ENCODE data around the gene PIK3R1.

PIK3R1 gene

GRCh38 chr5:68180121-68181038 is 35.2 kb upstream of the PIK3R1 start:
- Histone ChIP-seq H3K4me3 (ENCODE audit: low read depth in 1 of 2, low read length in 2 of 2) (no peak overlapping the region), H3K27me3 (ENCODE audit: control insufficient read depth in 1 of 2, insufficient read depth in 2 of 2, low read length in 2 of 2) (no peaks in the 10 kb centered on the region), H3K9me3 (ENCODE audit: control insufficient read depth in 1 of 2, low read length in 2 of 2) (no peaks in the 10 kb centered on the region), H3K36me3 (ENCODE audit: control insufficient read depth in 1 of 2, insufficient read depth in 2 of 2, low read length in 2 of 2) (no peaks in the 10 kb centered on the region), H3K27ac (ENCODE audit: low read depth, low read length) (no peak overlapping the region), H3K9ac (ENCODE audit: low read depth in 1 of 2, low read length in 2 of 2) (no peak overlapping the region), H3K4me1 (ENCODE audit: control insufficient read depth in 1 of 2, insufficient read depth in 2 of 2, low read length in 2 of 2) (peaks cover 9 to 27% of the 10 kb centered on the region in 2 donors)

DNA sequence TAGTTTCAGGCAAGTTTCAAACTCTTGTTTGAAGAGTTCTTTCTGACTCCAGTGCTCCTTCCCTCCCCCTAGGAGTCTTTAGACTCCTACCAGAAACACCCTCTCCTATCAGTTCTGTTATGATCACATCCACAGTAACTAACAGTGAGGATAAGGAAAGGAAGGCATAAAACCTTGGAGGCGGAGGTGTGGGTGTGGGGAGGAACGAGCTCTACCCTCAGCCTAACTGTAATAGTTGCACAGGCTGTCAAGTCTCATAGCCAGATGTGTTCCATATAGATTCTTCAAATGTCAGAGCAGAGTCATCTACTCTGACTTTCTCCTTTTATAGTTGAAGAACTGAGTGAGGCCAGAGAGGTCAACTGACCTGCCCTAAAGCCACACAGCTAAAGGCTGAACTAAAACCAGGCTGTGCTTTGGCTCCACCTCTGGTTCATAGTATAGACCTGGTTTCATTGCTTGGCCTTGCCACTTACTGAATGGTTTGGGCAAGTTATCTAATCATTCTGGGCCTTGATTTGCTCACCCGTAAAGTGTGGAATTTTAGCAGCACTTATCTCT is 34.4 kb upstream of the PIK3R1 start:
- Histone ChIP-seq H3K9ac (ENCODE audit: low read depth in 1 of 2, low read length in 2 of 2) (no peak overlapping the region), H3K4me1 (ENCODE audit: control insufficient read depth in 1 of 2, insufficient read depth in 2 of 2, low read length in 2 of 2) (peaks cover 9 to 27% of the 10 kb centered on the region in 2 donors), H3K27ac (ENCODE audit: low read depth, low read length) (no peak overlapping the region), H3K36me3 (ENCODE audit: control insufficient read depth in 1 of 2, insufficient read depth in 2 of 2, low read length in 2 of 2) (no peaks in the 10 kb centered on the region), H3K9me3 (ENCODE audit: control insufficient read depth in 1 of 2, low read length in 2 of 2) (no peaks in the 10 kb centered on the region), H3K4me3 (ENCODE audit: low read depth in 1 of 2, low read length in 2 of 2) (no peak overlapping the region), H3K27me3 (ENCODE audit: control insufficient read depth in 1 of 2, insufficient read depth in 2 of 2, low read length in 2 of 2) (no peaks in the 10 kb centered on the region)

- Histone ChIP-seq H3K4me3 (ENCODE audit: low read depth in 1 of 2, low read length in 2 of 2) (no peak overlapping the region), H3K27me3 (ENCODE audit: control insufficient read depth in 1 of 2, insufficient read depth in 2 of 2, low read length in 2 of 2) (no peaks in the 10 kb centered on the region), H3K36me3 (ENCODE audit: control insufficient read depth in 1 of 2, insufficient read depth in 2 of 2, low read length in 2 of 2) (no peaks in the 10 kb centered on the region), H3K9me3 (ENCODE audit: control insufficient read depth in 1 of 2, low read length in 2 of 2) (no peaks in the 10 kb centered on the region), H3K27ac (ENCODE audit: low read depth, low read length) (no peak overlapping the region), H3K9ac (ENCODE audit: low read depth in 1 of 2, low read length in 2 of 2) (no peak overlapping the region), H3K4me1 (ENCODE audit: control insufficient read depth in 1 of 2, insufficient read depth in 2 of 2, low read length in 2 of 2) (peaks cover 9 to 27% of the 10 kb centered on the region in 2 donors)
These were observed 33.5 kb upstream of the PIK3R1 start for GRCh38 chr5:68182094-68182493.

GRCh38 chr5:68182534-68182933 is 33.0 kb upstream of the PIK3R1 start:
- Histone ChIP-seq H3K9ac (ENCODE audit: low read depth in 1 of 2, low read length in 2 of 2) (no peak overlapping the region), H3K4me3 (ENCODE audit: low read depth in 1 of 2, low read length in 2 of 2) (no peak overlapping the region), H3K4me1 (ENCODE audit: control insufficient read depth in 1 of 2, insufficient read depth in 2 of 2, low read length in 2 of 2) (peaks cover 9 to 27% of the 10 kb centered on the region in 2 donors), H3K9me3 (ENCODE audit: control insufficient read depth in 1 of 2, low read length in 2 of 2) (no peaks in the 10 kb centered on the region), H3K36me3 (ENCODE audit: control insufficient read depth in 1 of 2, insufficient read depth in 2 of 2, low read length in 2 of 2) (no peaks in the 10 kb centered on the region), H3K27me3 (ENCODE audit: control insufficient read depth in 1 of 2, insufficient read depth in 2 of 2, low read length in 2 of 2) (no peaks in the 10 kb centered on the region), H3K27ac (ENCODE audit: low read depth, low read length) (no peak overlapping the region)

- Histone ChIP-seq H3K9me3 (ENCODE audit: control insufficient read depth in 1 of 2, low read length in 2 of 2) (no peaks in the 10 kb centered on the region), H3K27me3 (ENCODE audit: control insufficient read depth in 1 of 2, insufficient read depth in 2 of 2, low read length in 2 of 2) (no peaks in the 10 kb centered on the region), H3K4me3 (ENCODE audit: low read depth in 1 of 2, low read length in 2 of 2) (no peak overlapping the region), H3K9ac (ENCODE audit: low read depth in 1 of 2, low read length in 2 of 2) (no peak overlapping the region), H3K27ac (ENCODE audit: low read depth, low read length) (no peak overlapping the region), H3K36me3 (ENCODE audit: control insufficient read depth in 1 of 2, insufficient read depth in 2 of 2, low read length in 2 of 2) (no peaks in the 10 kb centered on the region), H3K4me1 (ENCODE audit: control insufficient read depth in 1 of 2, insufficient read depth in 2 of 2, low read length in 2 of 2) (peaks cover 3% of the 10 kb centered on the region in 2 donors)
These were observed 28.1 kb upstream of the PIK3R1 start for GRCh38 chr5:68187268-68188055.

DNA sequence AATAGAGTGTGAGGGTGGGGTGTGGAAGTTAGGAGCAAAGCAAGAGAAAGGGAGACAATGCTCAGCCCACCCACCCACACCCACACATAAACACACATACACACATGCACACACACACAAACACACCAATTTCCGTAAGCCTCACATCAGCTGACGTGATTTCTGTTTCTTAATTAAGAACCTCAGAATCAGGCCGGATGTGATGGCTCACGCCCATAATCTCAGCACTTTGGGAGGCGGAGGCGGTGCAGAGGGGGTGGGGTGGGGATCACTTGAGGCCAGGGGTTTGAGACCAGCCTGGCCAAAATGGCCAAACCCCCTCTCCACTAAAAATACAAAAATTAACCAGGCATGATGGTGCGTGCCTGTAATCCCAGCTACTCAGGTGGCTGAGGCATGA is 26.4 kb upstream of the PIK3R1 start:
- Histone ChIP-seq H3K27me3 (ENCODE audit: control insufficient read depth in 1 of 2, insufficient read depth in 2 of 2, low read length in 2 of 2) (no peaks in the 10 kb centered on the region), H3K9ac (ENCODE audit: low read depth in 1 of 2, low read length in 2 of 2) (no peak overlapping the region), H3K4me1 (ENCODE audit: control insufficient read depth in 1 of 2, insufficient read depth in 2 of 2, low read length in 2 of 2) (peaks cover 0 to 6% of the 10 kb centered on the region in 2 donors), H3K9me3 (ENCODE audit: control insufficient read depth in 1 of 2, low read length in 2 of 2) (no peaks in the 10 kb centered on the region), H3K4me3 (ENCODE audit: low read depth in 1 of 2, low read length in 2 of 2) (no peak overlapping the region), H3K36me3 (ENCODE audit: control insufficient read depth in 1 of 2, insufficient read depth in 2 of 2, low read length in 2 of 2) (no peaks in the 10 kb centered on the region), H3K27ac (ENCODE audit: low read depth, low read length) (no peak overlapping the region)

DNA sequence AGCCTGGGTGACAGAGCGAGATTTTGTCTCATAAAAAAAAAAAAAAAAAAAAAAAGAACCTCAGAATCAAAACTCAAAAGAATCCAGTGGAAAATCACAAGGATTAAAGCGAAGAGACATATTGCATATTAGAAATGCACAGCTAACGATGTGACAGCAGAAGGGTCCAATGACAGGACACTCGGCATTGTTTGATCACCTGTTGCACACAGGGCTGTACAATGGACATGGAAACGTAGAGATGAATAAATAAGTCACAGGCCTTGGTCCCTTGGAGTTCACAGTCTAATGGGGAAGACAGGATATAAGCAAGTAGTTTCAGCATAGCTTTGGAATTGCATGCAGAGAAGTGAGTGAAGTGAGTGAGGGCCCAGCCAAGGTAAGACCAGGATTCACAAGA is 25.9 kb upstream of the PIK3R1 start:
- no peaks in the 10 kb centered on the region for H3K36me3 ChIP-seq (ENCODE audit: control insufficient read depth in 1 of 2, insufficient read depth in 2 of 2, low read length in 2 of 2)
- H3K9ac ChIP-seq (ENCODE audit: low read depth in 1 of 2, low read length in 2 of 2) = no peak overlapping the region
- H3K27me3 ChIP-seq (ENCODE audit: control insufficient read depth in 1 of 2, insufficient read depth in 2 of 2, low read length in 2 of 2) = no peaks in the 10 kb centered on the region
- H3K27ac ChIP-seq (ENCODE audit: low read depth, low read length) = no peak overlapping the region
- H3K9me3 ChIP-seq (ENCODE audit: control insufficient read depth in 1 of 2, low read length in 2 of 2) = no peaks in the 10 kb centered on the region
- no peak overlapping the region for H3K4me3 ChIP-seq (ENCODE audit: low read depth in 1 of 2, low read length in 2 of 2)
- H3K4me1 ChIP-seq (ENCODE audit: control insufficient read depth in 1 of 2, insufficient read depth in 2 of 2, low read length in 2 of 2) = peaks cover 0 to 6% of the 10 kb centered on the region in 2 donors

- Histone ChIP-seq H3K9ac (ENCODE audit: low read depth in 1 of 2, low read length in 2 of 2) (no peak overlapping the region), H3K36me3 (ENCODE audit: control insufficient read depth in 1 of 2, insufficient read depth in 2 of 2, low read length in 2 of 2) (no peaks in the 10 kb centered on the region), H3K9me3 (ENCODE audit: control insufficient read depth in 1 of 2, low read length in 2 of 2) (no peaks in the 10 kb centered on the region), H3K27me3 (ENCODE audit: control insufficient read depth in 1 of 2, insufficient read depth in 2 of 2, low read length in 2 of 2) (no peaks in the 10 kb centered on the region), H3K4me3 (ENCODE audit: low read depth in 1 of 2, low read length in 2 of 2) (no peak overlapping the region), H3K27ac (ENCODE audit: low read depth, low read length) (no peak overlapping the region), H3K4me1 (ENCODE audit: control insufficient read depth in 1 of 2, insufficient read depth in 2 of 2, low read length in 2 of 2) (peaks cover 0 to 6% of the 10 kb centered on the region in 2 donors)
These were observed 24.9 kb upstream of the PIK3R1 start for GRCh38 chr5:68190619-68191018.

GRCh38 chr5:68191083-68191791 is 24.3 kb upstream of the PIK3R1 start:
- Histone ChIP-seq H3K9me3 (ENCODE audit: control insufficient read depth in 1 of 2, low read length in 2 of 2) (no peaks in the 10 kb centered on the region), H3K27ac (ENCODE audit: low read depth, low read length) (no peak overlapping the region), H3K4me1 (ENCODE audit: control insufficient read depth in 1 of 2, insufficient read depth in 2 of 2, low read length in 2 of 2) (peaks cover 0 to 6% of the 10 kb centered on the region in 2 donors)

More at GRCh38 chr5:68191083-68191791, 24.3 kb upstream of the PIK3R1 start:
- Histone ChIP-seq H3K27me3 (ENCODE audit: control insufficient read depth in 1 of 2, insufficient read depth in 2 of 2, low read length in 2 of 2) (no peaks in the 10 kb centered on the region), H3K9ac (ENCODE audit: low read depth in 1 of 2, low read length in 2 of 2) (no peak overlapping the region), H3K4me3 (ENCODE audit: low read depth in 1 of 2, low read length in 2 of 2) (no peak overlapping the region), H3K36me3 (ENCODE audit: control insufficient read depth in 1 of 2, insufficient read depth in 2 of 2, low read length in 2 of 2) (no peaks in the 10 kb centered on the region)
